ENCODE data around the gene TNFRSF8. TPM values are rescaled to one million over a fixed set of nuclear protein-coding genes. Genes with fewer than 3 reads are reported as not detected.
"Not testable (repeated sequence)": the region's sequence is repeated elsewhere in the genome, so short reads cannot be mapped to it uniquely, and the experiment has no call there.

TNFRSF8 gene
- total RNA-seq, 1 experiment from 2014 or later = 2.9 TPM

- H2BK15ac ChIP-seq (ENCODE audit: low read depth, low read length) = no peak overlapping the region
- no peaks in the 10 kb centered on the region for H4K20me1 ChIP-seq (ENCODE audit: control insufficient read depth, insufficient read depth, insufficient read length)
- no peak overlapping the region for H2BK12ac ChIP-seq (ENCODE audit: insufficient read length, low read depth, low read length)
- no peak for TF ChIP-seq CTCF (conservative IDR thresholded peaks at IDR 0.05)
- no peak overlapping the region for H3K4ac ChIP-seq (ENCODE audit: low read depth, low read length)
- H3K23ac ChIP-seq (ENCODE audit: insufficient read length, low read depth, low read length) = no peak overlapping the region
- no CpG with 5 or more reads among the region's 6 CpGs for WGBS (ENCODE audit: extremely low coverage, insufficient read length, low lambda C conversion rate)
- H3K4me2 ChIP-seq (ENCODE audit: insufficient read depth, insufficient read length, low read length) = no peak overlapping the region
- peaks cover 2% of the 10 kb centered on the region; the same call in 1 of the 2 replicates for H3K27me3 Mint-ChIP-seq (ENCODE audit: low read depth)
- H2AFZ ChIP-seq (ENCODE audit: low read length) = no peak overlapping the region
- no peak overlapping the region for H3K27ac ChIP-seq (ENCODE audit: insufficient read length, low read depth, low read length)
- H2BK20ac ChIP-seq (ENCODE audit: low read depth, low read length, poor library complexity, severe bottlenecking) = no peak overlapping the region
- DNase-seq = no peak
- H3K18ac ChIP-seq (ENCODE audit: insufficient read length, low read depth, low read length) = no peak overlapping the region
- no peaks in the 10 kb centered on the region for H3K4me1 ChIP-seq (ENCODE audit: insufficient read depth, low read length)
- H3K23me2 ChIP-seq (ENCODE audit: insufficient read length, low read depth, low read length, poor library complexity, severe bottlenecking) = no peaks in the 10 kb centered on the region
- no peak overlapping the region for H3K14ac ChIP-seq (ENCODE audit: insufficient read depth, low read length)
- H3K9me3 ChIP-seq (ENCODE audit: control insufficient read depth, low read depth, low read length) = no peaks in the 10 kb centered on the region
- no peaks in the 10 kb centered on the region for H3K79me2 ChIP-seq (ENCODE audit: insufficient read depth, low read length)
- no peak overlapping the region for H4K91ac ChIP-seq (ENCODE audit: insufficient read length, low read depth, low read length)
- no peak overlapping the region for H3K56ac ChIP-seq (ENCODE audit: insufficient read length, low read depth, low read length)
- peaks cover 2 to 5% of the 10 kb centered on the region in 2 experiments; a peak in 1 of 4 replicates for H3K4me1 Mint-ChIP-seq
- no peak overlapping the region for H3K9ac ChIP-seq (ENCODE audit: extremely low read depth, insufficient read length, low read length)
- H3K4me3 Mint-ChIP-seq = no peak overlapping the region
- no peak overlapping the region for H4K5ac ChIP-seq (ENCODE audit: insufficient read length, low read depth, low read length)
- no peak overlapping the region for H4K8ac ChIP-seq (replicated peaks; ENCODE audit: insufficient read length, low read depth, low read length)
- no peak overlapping the region for H3K27ac Mint-ChIP-seq
- no peak overlapping the region for H2BK5ac ChIP-seq (ENCODE audit: insufficient read length, low read length)
- H3K9me3 Mint-ChIP-seq = peaks cover 2 to 9% of the 10 kb centered on the region in 2 experiments; a peak in 3 of 5 replicates
- no peak overlapping the region for H2AK5ac ChIP-seq (ENCODE audit: insufficient read length, low read length)
- no peaks in the 10 kb centered on the region for H3K79me1 ChIP-seq (ENCODE audit: insufficient read depth, low read depth, low read length, poor library complexity, severe bottlenecking)
- H3T11ph ChIP-seq (ENCODE audit: low read length) = no peak overlapping the region
- no peak overlapping the region for H2BK120ac ChIP-seq (ENCODE audit: low read depth, low read length, poor library complexity, severe bottlenecking)
- no peaks in the 10 kb centered on the region for H3K36me3 Mint-ChIP-seq (ENCODE audit: insufficient read depth in 1 of 3, low read depth in 3 of 3)
- no peaks in the 10 kb centered on the region for H3K27me3 ChIP-seq (ENCODE audit: insufficient read depth, low read length)
Observed at GRCh38 chr1:12040457-12041051, 22.5 kb upstream of the TNFRSF8 start.

GRCh38 chr1:12044187-12044877 lies 18.8 kb upstream of the TNFRSF8 start:
- H3K27me3 ChIP-seq (ENCODE audit: insufficient read depth, low read length); H3K27ac ChIP-seq (ENCODE audit: insufficient read length, low read depth, low read length); H3K23me2 ChIP-seq (ENCODE audit: insufficient read length, low read depth, low read length, poor library complexity, severe bottlenecking); H3K23ac ChIP-seq (ENCODE audit: insufficient read length, low read depth, low read length); H2AFZ ChIP-seq (ENCODE audit: low read length); H3K4me1 ChIP-seq (ENCODE audit: insufficient read depth, low read length); H2BK20ac ChIP-seq (ENCODE audit: low read depth, low read length, poor library complexity, severe bottlenecking); H3K4me3 Mint-ChIP-seq; H2BK120ac ChIP-seq (ENCODE audit: low read depth, low read length, poor library complexity, severe bottlenecking); H4K20me1 ChIP-seq (ENCODE audit: control insufficient read depth, insufficient read depth, insufficient read length); H2BK15ac ChIP-seq (ENCODE audit: low read depth, low read length); H3T11ph ChIP-seq (ENCODE audit: low read length); H3K4me2 ChIP-seq (ENCODE audit: insufficient read depth, insufficient read length, low read length); H4K5ac ChIP-seq (ENCODE audit: insufficient read length, low read depth, low read length); H3K9me3 ChIP-seq (ENCODE audit: control insufficient read depth, low read depth, low read length); H3K18ac ChIP-seq (ENCODE audit: insufficient read length, low read depth, low read length); H3K9ac ChIP-seq (ENCODE audit: extremely low read depth, insufficient read length, low read length); H3K27me3 Mint-ChIP-seq (ENCODE audit: low read depth); H2BK12ac ChIP-seq (ENCODE audit: insufficient read length, low read depth, low read length); H2BK5ac ChIP-seq (ENCODE audit: insufficient read length, low read length); H3K36me3 Mint-ChIP-seq (ENCODE audit: insufficient read depth in 1 of 3, low read depth in 3 of 3); DNase-seq; H3K27ac Mint-ChIP-seq; H3K14ac ChIP-seq (ENCODE audit: insufficient read depth, low read length); H4K8ac ChIP-seq (replicated peaks; ENCODE audit: insufficient read length, low read depth, low read length); H3K9me3 Mint-ChIP-seq; H2AK5ac ChIP-seq (ENCODE audit: insufficient read length, low read length); H3K79me1 ChIP-seq (ENCODE audit: insufficient read depth, low read depth, low read length, poor library complexity, severe bottlenecking); H4K91ac ChIP-seq (ENCODE audit: insufficient read length, low read depth, low read length); H3K56ac ChIP-seq (ENCODE audit: insufficient read length, low read depth, low read length); H3K4ac ChIP-seq (ENCODE audit: low read depth, low read length); H3K4me1 Mint-ChIP-seq; H3K79me2 ChIP-seq (ENCODE audit: insufficient read depth, low read length): not testable (repeated sequence)
- no CpG with 5 or more reads among the region's 15 CpGs for WGBS (ENCODE audit: extremely low coverage, insufficient read length, low lambda C conversion rate)
